GM18499 (cell line): Measurements from ENCODE around the gene RASGEF1B.

Source experiments
- ATAC-seq: cut with Tn5 transposase; IDR thresholded peaks from one replicate; pipeline ENCODE4 v1.9.1; 2021; ENCODE audit warnings: moderate number of reproducible peaks; ENCODE audit not compliant: insufficient read depth, unreplicated experiment

Gene RASGEF1B

GRCh38 chr4:81467672-81467964, 4.1 kb downstream of the RASGEF1B start:
- no peak for ATAC-seq

- no peak for ATAC-seq
Measured at GRCh38 chr4:81466841-81467671, 4.7 kb downstream of the RASGEF1B start.

- ATAC-seq, result no peak
Measured at GRCh38 chr4:81465406-81466340, 6.0 kb downstream of the RASGEF1B start.

- no peak for ATAC-seq
Measured at GRCh38 chr4:81460834-81461233, 10.9 kb downstream of the RASGEF1B start.

GRCh38 chr4:81460191-81460701, 11.5 kb downstream of the RASGEF1B start:
- no peak for ATAC-seq

GRCh38 chr4:81459228-81459627, 12.5 kb downstream of the RASGEF1B start:
- ATAC-seq, result no peak

GRCh38 chr4:81457921-81458520, 13.7 kb downstream of the RASGEF1B start:
- no peak for ATAC-seq

- ATAC-seq, result no peak
Measured at GRCh38 chr4:81457345-81457744, 14.4 kb downstream of the RASGEF1B start.

GRCh38 chr4:81455897-81456296, 15.8 kb downstream of the RASGEF1B start:
- ATAC-seq, result no peak

GRCh38 chr4:81454948-81455347, 16.8 kb downstream of the RASGEF1B start:
- no peak for ATAC-seq

GRCh38 chr4:81454499-81454898, 17.2 kb downstream of the RASGEF1B start:
- no peak for ATAC-seq

- no peak for ATAC-seq
Measured at GRCh38 chr4:81453024-81453423, 18.7 kb downstream of the RASGEF1B start.

GRCh38 chr4:81452452-81453006, 19.2 kb downstream of the RASGEF1B start:
- no peak for ATAC-seq

- no peak for ATAC-seq
Measured at GRCh38 chr4:81449015-81449414, 22.7 kb downstream of the RASGEF1B start.

- ATAC-seq, result no peak
Measured at GRCh38 chr4:81447566-81448229, 24.0 kb downstream of the RASGEF1B start.

GRCh38 chr4:81446634-81447033, 25.1 kb downstream of the RASGEF1B start:
- ATAC-seq, result no peak

- no peak for ATAC-seq
Measured at GRCh38 chr4:81445196-81445595, 26.5 kb downstream of the RASGEF1B start.

- no peak for ATAC-seq
Measured at GRCh38 chr4:81442484-81443085, 29.1 kb downstream of the RASGEF1B start.

- ATAC-seq, result no peak
Measured at GRCh38 chr4:81440949-81441348, 30.8 kb downstream of the RASGEF1B start.
